ENCODE measurements around the gene PHOX2B. TPM values are rescaled to one million over a fixed set of nuclear protein-coding genes. Genes with fewer than 3 reads are reported as not detected.

The PHOX2B gene
- total and polyA plus RNA-seq, 2 of the 8 experiments (the other 6 are each of a cell fraction or from before 2014, with no cell fraction given) = not detected

DNA sequence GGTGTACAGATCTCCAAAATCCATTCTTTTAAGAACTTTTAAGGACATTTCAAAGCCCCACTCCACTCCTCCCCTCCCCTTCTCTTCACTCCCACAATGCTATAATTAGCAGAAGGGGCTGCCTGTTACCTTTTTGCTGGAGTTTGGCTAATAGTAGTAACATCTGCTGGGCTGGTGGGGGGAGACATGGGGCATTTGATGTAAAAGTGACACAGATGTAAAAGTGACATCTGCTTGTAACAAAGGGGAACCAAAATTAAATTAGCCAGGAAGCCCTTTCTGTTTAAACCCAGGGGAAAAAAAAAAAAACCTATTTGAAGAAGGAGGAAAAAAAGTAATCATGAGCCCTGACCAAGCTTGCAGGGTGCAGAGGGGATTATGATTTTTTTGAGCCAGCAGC, 5.4 kb upstream of the PHOX2B start:
- Histone ChIP-seq H3K4me3 (ENCODE audit: extremely low read depth in 1 of 4, insufficient read depth in 2 of 4, low read depth in 3 of 4, low read length in 4 of 4) (no peak overlapping the region), H3K14ac (ENCODE audit: insufficient read length) (no peak overlapping the region), H3K9ac (replicated peaks in 1 of 4; ENCODE audit: extremely low read depth in 1 of 4, low read depth in 3 of 4, low read length in 3 of 4) (no peak overlapping the region), H3K27me3 (replicated peaks in 1 of 4; ENCODE audit: control insufficient read depth in 3 of 4, extremely low read depth in 1 of 4, insufficient read depth in 3 of 4, low read length in 3 of 4) (peaks cover 62 to 83% (median 80%) of the 10 kb centered on the region in 4 experiments), H2BK20ac (ENCODE audit: low read length) (no peak overlapping the region), H3K9me3 (ENCODE audit: insufficient read depth in 2 of 2, low read depth in 1 of 2, low read length in 1 of 2) (no peaks in the 10 kb centered on the region), H3K56ac (replicated peaks; ENCODE audit: insufficient read length, low read depth, low read length) (no peak overlapping the region), H4K8ac (ENCODE audit: extremely low read depth, insufficient read depth, low read length) (no peak overlapping the region), H2BK5ac (ENCODE audit: low read depth, low read length) (no peak overlapping the region), H2AFZ (ENCODE audit: low read length) (no peak overlapping the region), H2AK5ac (ENCODE audit: low read depth, low read length) (no peak overlapping the region), H3K4ac (replicated peaks; ENCODE audit: insufficient read length, low read depth, low read length) (no peak overlapping the region), H3K18ac (ENCODE audit: extremely low read depth, low read length) (no peak overlapping the region), H4K91ac (replicated peaks; ENCODE audit: insufficient read length, low read length) (no peak overlapping the region), H3K23ac (ENCODE audit: insufficient read length) (no peak overlapping the region), H2BK15ac (ENCODE audit: low read length) (no peak overlapping the region), H4K20me1 (replicated peaks in 1 of 2; ENCODE audit: control insufficient read depth in 1 of 2, insufficient read depth in 2 of 2, low read length in 2 of 2) (peaks cover 3 to 11% of the 10 kb centered on the region in 2 experiments), H3K79me1 (ENCODE audit: low read depth, low read length) (no peaks in the 10 kb centered on the region), H3K27ac (ENCODE audit: low read depth, low read length) (no peak overlapping the region), H3K36me3 (ENCODE audit: control insufficient read depth in 2 of 4, insufficient read depth in 4 of 4, low read length in 3 of 4) (peaks cover 0 to 2% (median 0%) of the 10 kb centered on the region in 4 experiments; a peak in 1 of 8 replicates), H4K5ac (ENCODE audit: insufficient read length, low read depth, low read length) (no peak overlapping the region), H2BK12ac (ENCODE audit: low read depth, low read length) (no peak overlapping the region), H3K23me2 (ENCODE audit: low read depth, low read length) (peaks cover 11% of the 10 kb centered on the region), H3K4me1 (replicated peaks in 1 of 4; ENCODE audit: control insufficient read depth in 3 of 4, insufficient read depth in 4 of 4, low read length in 3 of 4) (peaks cover 6 to 21% (median 7%) of the 10 kb centered on the region in 4 experiments), H2BK120ac (replicated peaks; ENCODE audit: low read depth, low read length) (no peak overlapping the region), H3K79me2 (ENCODE audit: control insufficient read depth in 1 of 2, insufficient read depth in 2 of 2, low read length in 2 of 2) (no peaks in the 10 kb centered on the region), H3K4me2 (ENCODE audit: insufficient read depth in 1 of 2, low read depth in 2 of 2, low read length in 2 of 2) (no peak overlapping the region)
- no peak for DNase-seq (ENCODE audit: low read depth in 1 of 2, low spot score in 2 of 2)
- no peak for FAIRE-seq
- ChIA-PET CTCF (ENCODE audit: partially characterized antibody) (interaction anchor here (0.6 to 2.5 kb wide), 6 partner anchors 25 to 394 kb away, joined by 3 to 8 read pairs (median 4); no protein-coding TSS in a partner anchor), POLR2A (ENCODE audit: partially characterized antibody) (interaction anchor here (1.2 kb wide), 1 partner anchor 48 kb away, joined by 3 read pairs; no protein-coding TSS in a partner anchor)
- no peak for TF ChIP-seq BACH1 (IDR thresholded peaks at IDR 0.05; ENCODE audit: low read length)
- no peak for TF ChIP-seq TBP (IDR thresholded peaks at IDR 0.05; ENCODE audit: low read depth, low read length)
- TF ChIP-seq HDAC2 (IDR thresholded peaks at IDR 0.05; ENCODE audit: borderline replicate concordance in 1 of 2, low read depth in 2 of 2, low read length in 2 of 2) = no peak
